B cell (primary cell): ENCODE data around the gene TMEM115.

ENCODE experiments used
- CTCF ChIP-seq: fragments of 200-600 bp; IDR thresholded peaks from one replicate; pipeline ENCODE4 v1.8.0; 2022; ENCODE audit warnings: antibody characterized with exemption, mild to moderate bottlenecking
- EZH2 ChIP-seq: IDR thresholded peaks from 2 replicates; pipeline ENCODE4 v1.6.1; 2012; ENCODE audit warnings: borderline replicate concordance, low read depth, mild to moderate bottlenecking, moderate library complexity, low read length; ENCODE audit not compliant: insufficient read depth, poor library complexity, severe bottlenecking

GRCh38 chr3:50333744-50334328 lies 25.5 kb downstream of the TMEM115 start:
- no peak for TF ChIP-seq CTCF
- no peak for TF ChIP-seq EZH2
